Dermis blood vessel endothelial cell (primary cell): Measurements from ENCODE around the gene ADCY5. TPM values are rescaled to one million over a fixed set of nuclear protein-coding genes. Genes with fewer than 3 reads are reported as not detected.

Source experiments
- DNase-seq: peaks from one replicate; pipeline ENCODE4 v3.0.0; 2010
- total RNA-seq: library from RNA; depleted of rRNA; stranded (reverse); fragments of >200 nt; gene quantifications from 2 replicates; pipeline ENCODE4 v1.2.3, GENCODE V29; 2014

The ADCY5 gene
- total RNA-seq, 1 donor from 2014 or later = 0.17 TPM

DNA sequence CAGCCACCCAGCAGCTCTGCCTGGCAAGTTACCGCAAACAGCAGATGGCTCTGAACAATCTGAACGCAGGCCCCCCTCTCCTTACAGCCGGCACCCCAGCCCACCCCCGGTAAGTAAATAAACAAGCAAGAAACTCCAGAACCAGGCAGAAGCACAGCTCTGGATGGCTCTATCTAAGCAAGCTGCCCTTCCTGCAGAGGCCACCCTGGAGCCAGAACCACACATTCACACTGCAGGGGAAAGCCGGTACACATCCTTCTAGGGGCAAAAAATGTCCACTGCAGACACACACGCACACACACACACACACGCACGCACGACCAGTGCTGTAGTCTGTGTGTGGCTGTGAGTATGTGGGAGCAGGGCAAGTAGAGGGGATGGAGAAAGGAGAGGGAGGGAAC, 63.9 kb downstream of the ADCY5 start:
- DNase-seq = no peak

DNA sequence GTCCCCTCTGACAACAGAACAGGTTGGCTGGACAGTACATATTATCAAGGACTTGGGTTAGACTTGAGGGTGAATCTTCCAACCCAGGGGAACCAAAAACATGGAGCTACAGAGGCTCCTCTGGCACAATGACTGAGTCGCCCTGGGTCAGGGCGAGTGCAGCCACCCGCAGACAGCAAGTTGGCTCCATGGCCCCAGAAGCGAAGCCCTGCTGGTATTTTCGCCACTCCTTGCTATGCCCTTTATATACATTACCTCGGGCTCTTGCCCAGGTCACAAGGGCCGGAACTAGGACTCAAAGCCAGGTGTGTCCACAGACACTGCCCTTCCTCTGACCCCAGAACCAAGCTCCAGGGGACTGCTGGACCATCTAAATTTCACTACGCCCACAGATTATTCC, 64.6 kb downstream of the ADCY5 start:
- no peak for DNase-seq

- no peak for DNase-seq
These were observed 65.5 kb downstream of the ADCY5 start for GRCh38 chr3:123383091-123384053.

DNA sequence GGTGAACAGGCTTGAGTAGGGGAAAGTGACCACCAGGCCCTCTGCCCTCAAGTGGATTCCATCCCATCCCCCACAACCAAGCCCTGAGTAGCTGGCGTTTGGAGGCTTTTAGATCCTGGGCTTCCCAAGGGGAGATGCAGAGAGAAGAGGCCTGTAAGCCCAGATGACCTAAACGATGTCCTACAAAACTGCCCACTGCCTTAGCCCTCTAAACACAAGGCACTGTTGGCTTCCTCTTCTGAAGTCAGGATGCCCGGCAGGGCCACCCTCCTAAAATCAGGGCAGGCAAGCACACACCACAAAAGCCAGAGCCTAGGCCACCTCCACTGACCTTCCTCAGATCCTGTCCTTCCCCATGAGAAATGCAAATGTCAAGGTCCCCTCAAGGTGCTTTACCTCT, 68.6 kb downstream of the ADCY5 start:
- DNase-seq = no peak

- DNase-seq = no peak
These were observed 69.7 kb downstream of the ADCY5 start for GRCh38 chr3:123379041-123379830.

- DNase-seq = no peak
These were observed 70.4 kb downstream of the ADCY5 start for GRCh38 chr3:123378409-123378915.

DNA sequence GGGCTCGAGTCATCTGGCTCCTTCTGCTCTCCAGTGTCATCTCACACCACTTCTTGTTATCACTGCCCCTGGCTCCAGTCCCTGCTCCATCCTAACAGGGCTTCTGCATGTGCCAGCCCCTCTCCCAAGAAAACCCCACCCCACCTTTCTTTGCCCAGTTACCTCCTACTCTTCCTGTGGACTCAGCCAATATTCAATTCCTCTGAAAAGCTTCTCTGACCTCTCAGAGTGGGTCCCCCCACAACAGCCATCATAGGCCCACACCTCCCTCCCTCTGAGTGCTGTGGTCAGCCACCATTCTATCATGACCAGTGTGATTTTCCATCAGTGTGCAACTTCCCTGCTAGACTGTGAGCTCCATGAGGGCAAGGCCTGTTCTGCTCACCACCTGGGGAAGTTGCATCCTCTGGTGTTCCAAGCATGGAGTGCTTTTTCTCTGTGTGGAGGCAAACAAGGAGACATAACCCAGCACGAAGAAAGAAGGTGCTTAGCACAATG, 71.6 kb downstream of the ADCY5 start:
- DNase-seq = no peak

- no peak for DNase-seq
These were observed 72.2 kb downstream of the ADCY5 start for GRCh38 chr3:123376451-123377242.

GRCh38 chr3:123375014-123375940, 73.6 kb downstream of the ADCY5 start:
- DNase-seq = no peak

DNA sequence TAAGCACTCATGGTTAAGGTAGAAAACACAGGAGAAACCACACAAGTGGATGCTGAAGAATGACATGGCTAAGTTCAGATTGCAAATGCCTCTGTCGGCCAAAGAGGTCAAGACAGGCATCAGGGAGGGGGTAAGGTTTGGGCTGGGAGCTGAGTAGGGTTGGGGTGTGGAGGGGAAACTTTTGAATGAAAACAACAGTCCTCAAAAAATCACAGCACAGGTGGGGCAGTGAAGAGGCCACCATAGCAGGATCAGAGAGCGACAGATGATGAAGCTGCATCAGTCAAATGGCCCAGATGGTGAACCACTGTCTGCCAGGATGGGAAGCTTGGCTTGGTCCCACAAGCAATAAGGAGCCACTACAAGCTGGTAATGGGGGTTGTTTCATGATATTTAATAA, 74.9 kb downstream of the ADCY5 start:
- no peak for DNase-seq

DNA sequence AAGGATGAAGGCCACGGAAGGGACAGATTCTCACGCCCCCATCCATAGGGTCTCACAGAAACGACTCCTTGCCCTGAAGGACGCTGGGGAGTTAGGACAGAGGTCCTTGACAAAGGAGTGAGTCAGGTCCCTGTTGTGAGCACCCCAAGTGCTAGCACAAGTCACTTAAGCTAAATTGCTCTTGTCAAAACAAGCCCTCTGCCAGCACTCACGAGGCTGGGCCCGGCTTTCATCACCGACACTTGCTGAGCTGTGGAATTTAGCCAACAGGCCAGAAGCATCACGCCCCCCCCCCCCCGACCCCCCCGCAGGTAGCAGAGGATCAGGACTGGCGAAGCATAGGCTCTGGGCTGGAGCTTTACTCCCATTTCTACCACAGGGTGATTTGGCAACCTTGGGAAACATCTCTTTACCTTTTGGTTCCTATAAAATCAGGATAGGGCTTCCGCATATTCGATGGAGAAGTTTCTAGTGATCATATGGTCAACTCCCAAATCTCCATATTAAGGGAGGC, 75.4 kb downstream of the ADCY5 start:
- no peak for DNase-seq

- no peak for DNase-seq
These were observed 76.0 kb downstream of the ADCY5 start for GRCh38 chr3:123372686-123373473.

DNA sequence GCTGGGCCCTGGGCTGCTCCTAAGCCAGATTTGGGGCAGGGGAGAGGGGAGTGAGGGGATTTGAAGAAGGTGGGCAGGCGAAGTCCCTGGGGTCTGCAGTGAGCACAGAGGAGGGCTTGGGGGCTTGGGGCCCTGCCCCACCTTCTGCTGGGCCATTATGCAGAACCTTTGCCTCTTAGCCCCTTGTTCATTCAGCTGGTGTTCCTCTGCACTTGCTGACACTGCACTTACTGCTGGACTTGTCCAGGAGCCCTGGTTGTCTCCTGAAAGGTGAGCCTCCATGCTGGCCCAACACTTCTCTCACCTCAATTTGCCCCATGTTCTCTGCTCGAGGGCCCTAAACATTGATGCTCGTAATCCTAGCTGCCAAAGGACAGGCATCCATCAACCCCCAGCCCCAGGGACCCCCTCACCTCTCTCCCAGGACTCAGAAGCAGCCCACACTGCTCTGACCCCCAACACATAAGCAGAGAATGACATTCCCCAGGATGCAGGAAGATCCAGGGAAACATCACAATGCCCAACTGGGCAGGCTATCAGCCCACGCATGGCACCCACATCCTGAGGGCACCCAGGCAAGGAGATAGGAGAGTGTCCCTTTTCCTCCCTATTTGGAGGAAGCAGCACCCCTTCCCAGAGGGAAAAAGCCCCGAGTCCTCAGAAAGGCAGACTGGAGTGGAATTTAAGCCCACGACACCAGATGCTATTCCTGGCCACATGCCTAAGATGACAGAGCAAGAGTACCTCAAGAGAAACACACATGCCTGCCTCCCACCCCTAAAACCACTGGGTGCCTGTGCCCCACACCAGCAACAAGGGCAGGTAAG, 76.8 kb downstream of the ADCY5 start:
- DNase-seq = no peak

DNA sequence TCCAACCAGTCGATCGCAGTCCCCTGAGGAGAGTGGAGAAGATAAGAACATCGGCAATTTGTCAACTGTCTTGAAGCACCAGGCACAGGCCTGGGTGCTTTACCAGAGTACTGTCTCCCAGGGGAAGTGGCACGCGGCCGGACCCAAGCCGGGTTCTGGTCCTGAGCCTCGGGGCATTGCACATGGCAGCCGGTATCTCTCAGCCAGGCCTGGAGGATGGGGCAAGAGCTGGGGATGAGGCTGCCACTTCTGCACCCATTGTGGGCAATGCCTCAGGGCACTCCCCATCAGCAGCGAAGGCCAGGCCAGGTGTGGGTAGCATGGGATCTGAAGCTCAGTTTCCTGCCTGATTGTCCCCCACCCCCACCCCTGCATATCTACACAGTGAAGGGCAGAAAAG, 77.5 kb downstream of the ADCY5 start:
- DNase-seq = no peak

- no peak for DNase-seq
These were observed 78.1 kb downstream of the ADCY5 start for GRCh38 chr3:123370819-123371218.

DNA sequence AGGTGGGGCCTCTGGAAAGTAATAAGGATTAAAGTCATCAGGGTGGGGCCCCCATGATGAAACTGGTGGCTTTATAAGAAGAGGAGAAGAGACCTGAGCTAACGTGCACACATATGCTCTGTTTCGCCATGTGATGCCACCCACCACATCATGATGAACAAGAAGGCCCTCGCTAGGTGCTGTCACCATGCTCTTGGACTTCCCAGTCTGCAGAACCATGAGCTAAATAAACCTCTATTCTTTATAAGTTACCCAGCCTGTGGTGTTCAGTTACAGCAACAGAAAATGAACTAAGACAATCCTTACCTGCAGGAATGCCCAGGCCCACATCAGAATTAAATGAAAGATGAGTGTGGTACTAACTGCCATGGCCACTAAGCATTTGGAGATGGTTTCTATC, 79.8 kb downstream of the ADCY5 start:
- no peak for DNase-seq

DNA sequence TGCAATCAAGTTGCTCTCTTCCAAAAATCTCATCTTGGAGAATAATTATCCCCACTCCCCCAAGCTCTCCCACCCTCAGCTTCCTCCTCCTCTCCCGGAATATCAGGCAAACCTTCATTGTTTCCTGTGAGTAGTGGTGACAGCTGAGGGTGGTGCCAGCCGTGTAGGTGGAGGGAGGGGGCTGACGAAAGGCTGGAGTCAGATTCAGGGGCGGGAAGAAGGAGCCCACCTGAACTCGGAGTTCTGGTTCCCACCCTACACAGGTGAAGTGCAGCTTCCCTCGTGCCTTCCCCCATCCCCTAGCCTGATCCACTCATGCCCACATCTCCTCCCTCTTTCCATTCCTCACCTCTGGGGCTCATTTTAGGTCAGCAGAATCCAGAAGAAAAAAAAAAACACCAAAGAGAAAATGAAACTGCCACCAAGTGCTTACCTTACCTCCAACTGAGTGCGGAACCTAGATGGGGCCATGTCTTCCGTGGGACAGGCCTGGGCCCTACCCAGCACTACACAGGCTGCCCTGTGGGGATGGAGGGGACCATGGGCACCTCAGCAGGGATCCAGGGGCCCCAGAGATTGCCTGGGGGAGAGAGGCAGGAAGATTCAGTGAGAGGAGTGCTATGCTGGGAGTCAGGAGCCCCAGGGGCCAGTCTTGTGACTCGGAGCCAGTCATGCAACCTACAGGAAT, 81.3 kb downstream of the ADCY5 start:
- no peak for DNase-seq

GRCh38 chr3:123365450-123366143, 83.3 kb downstream of the ADCY5 start:
- peak; percentile 36 for DNase-seq
